ENCODE data around the gene ST3GAL3.

The ST3GAL3 gene

GRCh38 chr1:43930168-43930948 lies 223.0 kb downstream of the ST3GAL3 start:
- TF ChIP-seq CTCF (IDR thresholded peaks at IDR 0.05; ENCODE audit: low read depth, low read length), result peak; percentile 16
- no peak for DNase-seq (ENCODE audit: extremely low read depth, low read depth)

- TF ChIP-seq CTCF (IDR thresholded peaks at IDR 0.05; ENCODE audit: low read depth, low read length), result no peak
- no peak for DNase-seq (ENCODE audit: extremely low read depth, low read depth)
Measured at GRCh38 chr1:43930949-43931275, 223.6 kb downstream of the ST3GAL3 start.

GRCh38 chr1:43931711-43932660 lies 224.7 kb downstream of the ST3GAL3 start:
- no peak for TF ChIP-seq CTCF (IDR thresholded peaks at IDR 0.05; ENCODE audit: low read depth, low read length)
- DNase-seq (ENCODE audit: extremely low read depth, low read depth), result no peak

GRCh38 chr1:43932786-43933385 lies 225.6 kb downstream of the ST3GAL3 start:
- DNase-seq (ENCODE audit: extremely low read depth, low read depth), result no peak
- no peak for TF ChIP-seq CTCF (IDR thresholded peaks at IDR 0.05; ENCODE audit: low read depth, low read length)

- no peak for TF ChIP-seq CTCF (IDR thresholded peaks at IDR 0.05; ENCODE audit: low read depth, low read length)
- DNase-seq (ENCODE audit: extremely low read depth, low read depth), result no peak
Measured at GRCh38 chr1:43933386-43934100, 226.2 kb downstream of the ST3GAL3 start, which contains the start of gene ARTN. ARTN (plus strand) TSS chr1:43933801; CDS start chr1:43935657, 1,856 bp downstream.

GRCh38 chr1:43934101-43934985 lies 227.0 kb downstream of the ST3GAL3 start:
- peak; percentile 91 for TF ChIP-seq CTCF (IDR thresholded peaks at IDR 0.05; ENCODE audit: low read depth, low read length)
- DNase-seq (ENCODE audit: extremely low read depth, low read depth), result no peak

All from AG09319 (cell line).